ENCODE data around the gene FRAT2. TPM values are rescaled to one million over a fixed set of nuclear protein-coding genes. Genes with fewer than 3 reads are reported as not detected.

FRAT2 gene
- total RNA-seq = 10 to 100 TPM; 28.7 to 30.4 TPM
- polyA plus RNA-seq = 10 to 100 TPM; 13.1 to 15.6 TPM

GRCh38 chr10:97334370-97335175 is at the start of gene FRAT2:
TSS of gene FRAT2 (minus strand) at chr10:97334729. CDS start at chr10:97334572, 157 bp downstream.
- Histone ChIP-seq H3K27ac (ENCODE audit: low read depth, low read length) (peak within 1 kb of the TSS; percentile 98), H3K4me3 (ENCODE audit: low read length in 2 of 2) (peak within 1 kb of the TSS; percentile 64 to 67), H3K36me3 (ENCODE audit: insufficient read depth, low read length) (peaks cover 4% of the 10 kb centered on the region), H3K4me1 (ENCODE audit: insufficient read depth, low read length) (peaks cover 35% of the 10 kb centered on the region), H3K9me3 (ENCODE audit: control insufficient read depth in 1 of 2, low read length in 2 of 2) (no peaks in the 10 kb centered on the region), H3K27me3 (ENCODE audit: insufficient read depth, low read length) (no peaks in the 10 kb centered on the region)
- Mint-ChIP-seq H3K4me3 (peak within 1 kb of the TSS; percentile 88 to 95 (median 92)), H3K4me1 (peaks cover 26 to 44% (median 34%) of the 10 kb centered on the region in 4 donors), H3K27me3 (peaks cover 0 to 1% of the 10 kb centered on the region in 2 donors), H3K9me3 (peaks cover 0 to 2% (median 0%) of the 10 kb centered on the region in 8 donors), H3K36me3 (peaks cover 9 to 20% of the 10 kb centered on the region in 2 donors), H3K27ac (peak within 1 kb of the TSS; percentile 88 to 95 (median 93))
- intact Hi-C loops (cut with micrococcal nuclease) = loop anchor here (1.0 to 2.0 kb wide), 5 partner anchors 14 to 1640 kb away; partner anchors contain the start of genes ARHGAP19, MMS19, RRP12 and UBTD1
- peak; percentile 86 to 95 (median 92) for DNase-seq
- POLR2A ChIA-PET (ENCODE audit: partially characterized antibody) = interaction anchor here (1.1 to 8.7 kb wide), 7 partner anchors 9 to 91 kb away, joined by 3 to 265 read pairs (median 11); partner anchors contain the start of genes ARHGAP19, FRAT1, PGAM1 and RRP12
- CTCF ChIA-PET (ENCODE audit: partially characterized antibody) = interaction anchor here (0.9 to 5.6 kb wide), 2 partner anchors 15 to 56 kb away, joined by 5 to 31 read pairs; partner anchors contain the start of gene FRAT1

- POLR2A ChIA-PET (ENCODE audit: partially characterized antibody) = no interaction called here
- CTCF ChIA-PET (ENCODE audit: partially characterized antibody) = interaction anchor here (1.1 kb wide), 1 partner anchor 84 kb away, joined by 3 read pairs; no protein-coding TSS in a partner anchor
Measured at GRCh38 chr10:97384156-97384555, 49.6 kb upstream of the FRAT2 start.

GRCh38 chr10:97383159-97383558 is 48.6 kb upstream of the FRAT2 start:
- no peaks in the 10 kb centered on the region for H3K4me1 ChIP-seq (ENCODE audit: insufficient read depth, low read length)
- no peaks in the 10 kb centered on the region for H3K9me3 ChIP-seq (ENCODE audit: control insufficient read depth in 1 of 2, low read length in 2 of 2)
- H3K27ac Mint-ChIP-seq = peak overlapping the region in 1 of 7 donors; percentile 37
- no peak for DNase-seq
- peaks cover 9% of the 10 kb centered on the region for H3K36me3 ChIP-seq (ENCODE audit: insufficient read depth, low read length)
- H3K4me3 Mint-ChIP-seq = no peak overlapping the region
- no peak overlapping the region for H3K27ac ChIP-seq (ENCODE audit: low read depth, low read length)
- H3K27me3 Mint-ChIP-seq = no peaks in the 10 kb centered on the region
- no peaks in the 10 kb centered on the region for H3K9me3 Mint-ChIP-seq
- ChIA-PET POLR2A (ENCODE audit: partially characterized antibody) (no interaction called here), CTCF (ENCODE audit: partially characterized antibody) (interaction anchor here (1.1 to 1.6 kb wide), 3 partner anchors 19 to 105 kb away, joined by 3 to 4 read pairs (median 4); partner anchors contain the start of gene RRP12)
- no peaks in the 10 kb centered on the region for H3K27me3 ChIP-seq (ENCODE audit: insufficient read depth, low read length)
- peaks cover 9 to 46% of the 10 kb centered on the region in 2 donors for H3K36me3 Mint-ChIP-seq
- intact Hi-C loops (cut with micrococcal nuclease) = no loop called here
- no peaks in the 10 kb centered on the region for H3K4me1 Mint-ChIP-seq
- H3K4me3 ChIP-seq (ENCODE audit: low read length in 2 of 2) = no peak overlapping the region

More at GRCh38 chr10:97384156-97384555, 49.6 kb upstream of the FRAT2 start:
- no peaks in the 10 kb centered on the region for H3K27me3 ChIP-seq (ENCODE audit: insufficient read depth, low read length)
- H3K9me3 Mint-ChIP-seq = no peaks in the 10 kb centered on the region
- no peak overlapping the region for H3K4me3 Mint-ChIP-seq
- peaks cover 14 to 49% of the 10 kb centered on the region in 2 donors for H3K36me3 Mint-ChIP-seq
- no peaks in the 10 kb centered on the region for H3K9me3 ChIP-seq (ENCODE audit: control insufficient read depth in 1 of 2, low read length in 2 of 2)
- H3K4me3 ChIP-seq (ENCODE audit: low read length in 2 of 2) = no peak overlapping the region
- H3K4me1 ChIP-seq (ENCODE audit: insufficient read depth, low read length) = no peaks in the 10 kb centered on the region
- H3K36me3 ChIP-seq (ENCODE audit: insufficient read depth, low read length) = peaks cover 15% of the 10 kb centered on the region
- intact Hi-C loops (cut with micrococcal nuclease) = no loop called here
- H3K27ac Mint-ChIP-seq = no peak overlapping the region
- no peak overlapping the region for H3K27ac ChIP-seq (ENCODE audit: low read depth, low read length)
- no peak for DNase-seq
- no peaks in the 10 kb centered on the region for H3K4me1 Mint-ChIP-seq
- H3K27me3 Mint-ChIP-seq = no peaks in the 10 kb centered on the region

- H3K27me3 Mint-ChIP-seq = no peaks in the 10 kb centered on the region
- ChIA-PET POLR2A (ENCODE audit: partially characterized antibody) (no interaction called here), CTCF (ENCODE audit: partially characterized antibody) (interaction anchor here (1.6 kb wide), 1 partner anchor 20 kb away, joined by 4 read pairs; the partner anchor contains the start of gene RRP12)
- no peak overlapping the region for H3K4me3 Mint-ChIP-seq
- Histone ChIP-seq H3K36me3 (ENCODE audit: insufficient read depth, low read length) (peaks cover 7% of the 10 kb centered on the region), H3K4me1 (ENCODE audit: insufficient read depth, low read length) (no peaks in the 10 kb centered on the region), H3K4me3 (ENCODE audit: low read length in 2 of 2) (no peak overlapping the region), H3K27me3 (ENCODE audit: insufficient read depth, low read length) (no peaks in the 10 kb centered on the region), H3K27ac (ENCODE audit: low read depth, low read length) (no peak overlapping the region), H3K9me3 (ENCODE audit: control insufficient read depth in 1 of 2, low read length in 2 of 2) (no peaks in the 10 kb centered on the region)
- no peak for DNase-seq
- peaks cover 13 to 43% of the 10 kb centered on the region in 2 donors for H3K36me3 Mint-ChIP-seq
- intact Hi-C loops (cut with micrococcal nuclease) = no loop called here
- H3K4me1 Mint-ChIP-seq = no peaks in the 10 kb centered on the region
- H3K9me3 Mint-ChIP-seq = no peaks in the 10 kb centered on the region
- no peak overlapping the region for H3K27ac Mint-ChIP-seq
Measured at GRCh38 chr10:97381626-97382025, 47.1 kb upstream of the FRAT2 start.

GRCh38 chr10:97380516-97380915 is 46.0 kb upstream of the FRAT2 start:
- Histone ChIP-seq H3K9me3 (ENCODE audit: control insufficient read depth in 1 of 2, low read length in 2 of 2) (no peaks in the 10 kb centered on the region), H3K36me3 (ENCODE audit: insufficient read depth, low read length) (peaks cover 3% of the 10 kb centered on the region), H3K4me3 (ENCODE audit: low read length in 2 of 2) (no peak overlapping the region), H3K27ac (ENCODE audit: low read depth, low read length) (no peak overlapping the region), H3K4me1 (ENCODE audit: insufficient read depth, low read length) (no peaks in the 10 kb centered on the region), H3K27me3 (ENCODE audit: insufficient read depth, low read length) (no peaks in the 10 kb centered on the region)
- no peaks in the 10 kb centered on the region for H3K4me1 Mint-ChIP-seq
- H3K9me3 Mint-ChIP-seq = no peaks in the 10 kb centered on the region
- ChIA-PET POLR2A (ENCODE audit: partially characterized antibody) (no interaction called here), CTCF (ENCODE audit: partially characterized antibody) (no interaction called here)
- H3K36me3 Mint-ChIP-seq = peaks cover 13 to 44% of the 10 kb centered on the region in 2 donors
- no peak for DNase-seq
- H3K27ac Mint-ChIP-seq = no peak overlapping the region
- H3K4me3 Mint-ChIP-seq = no peak overlapping the region
- H3K27me3 Mint-ChIP-seq = no peaks in the 10 kb centered on the region
- intact Hi-C loops (cut with micrococcal nuclease) = no loop called here

GRCh38 chr10:97378933-97379921 is 44.7 kb upstream of the FRAT2 start:
- H3K27ac Mint-ChIP-seq = no peak overlapping the region
- CTCF ChIA-PET (ENCODE audit: partially characterized antibody) = no interaction called here

More at GRCh38 chr10:97378933-97379921, 44.7 kb upstream of the FRAT2 start:
- no peak for DNase-seq
- Mint-ChIP-seq H3K4me1 (no peaks in the 10 kb centered on the region), H3K27me3 (no peaks in the 10 kb centered on the region), H3K36me3 (peaks cover 20 to 45% of the 10 kb centered on the region in 2 donors), H3K9me3 (no peaks in the 10 kb centered on the region), H3K4me3 (peak overlapping the region in 1 of 8 donors; percentile 15)
- no peaks in the 10 kb centered on the region for H3K9me3 ChIP-seq (ENCODE audit: control insufficient read depth in 1 of 2, low read length in 2 of 2)
- no peaks in the 10 kb centered on the region for H3K27me3 ChIP-seq (ENCODE audit: insufficient read depth, low read length)
- no peak overlapping the region for H3K4me3 ChIP-seq (ENCODE audit: low read length in 2 of 2)
- intact Hi-C loops (cut with micrococcal nuclease) = no loop called here
- H3K36me3 ChIP-seq (ENCODE audit: insufficient read depth, low read length) = no peaks in the 10 kb centered on the region
- POLR2A ChIA-PET (ENCODE audit: partially characterized antibody) = no interaction called here
- no peaks in the 10 kb centered on the region for H3K4me1 ChIP-seq (ENCODE audit: insufficient read depth, low read length)
- H3K27ac ChIP-seq (ENCODE audit: low read depth, low read length) = no peak overlapping the region
